Right atrium auricular region (tissue), 2 donors: ENCODE results near the gene GABRG3. TPM values are rescaled to one million over a fixed set of nuclear protein-coding genes. Genes with fewer than 3 reads are reported as not detected.

Experiments
- DNase-seq: peaks from one replicate; pipeline ENCODE4 v3.0.0-alpha.2; 2019; ENCODE audit warnings: low spot score
- H3K27ac ChIP-seq, 2 donors: fragments of 200-600 bp; sonication (generic); 1 replicate in 1 of 2; 2 replicates in 1 of 2; pipeline ENCODE4 v1.5.1; 2016 to 2019
- H3K27me3 ChIP-seq, 2 donors: fragments of 200-600 bp; sonication (generic); one replicate each; pipeline versions ENCODE4 v1.5.1 to v1.6.0; 2017 to 2019
- H3K36me3 ChIP-seq: fragments of 200-600 bp; sonication (generic); one replicate; pipeline ENCODE4 v1.5.1; 2016
- H3K4me1 ChIP-seq, 2 donors: fragments of 200-600 bp; sonication (generic); one replicate each; pipeline versions ENCODE4 v1.5.1 to v1.6.0; 2017 to 2019
- H3K4me3 ChIP-seq, 2 donors: fragments of 200-600 bp; sonication (generic); 1 replicate in 1 of 2; 2 replicates in 1 of 2; pipeline ENCODE4 v1.5.1; 2017 to 2019; ENCODE audit warnings: mild to moderate bottlenecking in 1 of 2, moderate library complexity in 1 of 2
- H3K9me3 ChIP-seq, 2 donors: fragments of 200-600 bp; sonication (generic); one replicate each; pipeline ENCODE4 v1.5.1; 2019
- total RNA-seq, 2 donors: library from RNA; depleted of rRNA; stranded (reverse); fragments of >200 nt; gene quantifications; one replicate each; pipeline ENCODE4 v1.1.0, GENCODE V29; 2016
- TF ChIP-seq, protein P1 (sequence below), 2 donors: fragments of 200-600 bp; sonication (generic); IDR thresholded peaks; one replicate each; pipeline ENCODE4 v1.5.1; 2019; ENCODE audit warnings: antibody characterized with exemption in 2 of 2

GABRG3 gene
- total RNA-seq, 2 donors from 2014 or later, result not detected

DNA sequence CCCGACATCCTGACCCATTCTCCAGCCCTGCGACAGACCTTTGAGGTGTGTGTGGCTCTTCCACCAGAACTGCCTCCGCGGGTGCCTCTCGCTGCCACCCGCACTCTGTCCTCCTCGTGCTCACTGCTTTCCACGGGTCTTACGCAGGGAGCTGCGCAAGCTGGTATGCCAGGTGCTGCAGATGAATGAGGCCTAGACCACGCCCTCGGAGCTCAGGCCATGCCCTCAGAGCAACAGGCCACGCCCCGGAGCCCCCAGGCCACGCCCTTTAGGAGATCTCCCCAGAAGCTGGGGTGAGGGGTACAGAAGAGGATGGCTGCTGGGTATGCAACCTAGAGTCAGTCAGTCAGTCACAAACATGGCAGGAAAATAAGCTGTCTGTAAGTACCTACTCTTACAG lies 300.3 kb downstream of the GABRG3 start:
- Histone ChIP-seq H3K27ac (no peak overlapping the region), H3K4me3 (no peak overlapping the region), H3K9me3 (peaks cover 0 to 14% of the 10 kb centered on the region in 2 donors), H3K27me3 (no peaks in the 10 kb centered on the region), H3K4me1 (no peaks in the 10 kb centered on the region), H3K36me3 (no peaks in the 10 kb centered on the region)
- TF ChIP-seq, protein P1, sequence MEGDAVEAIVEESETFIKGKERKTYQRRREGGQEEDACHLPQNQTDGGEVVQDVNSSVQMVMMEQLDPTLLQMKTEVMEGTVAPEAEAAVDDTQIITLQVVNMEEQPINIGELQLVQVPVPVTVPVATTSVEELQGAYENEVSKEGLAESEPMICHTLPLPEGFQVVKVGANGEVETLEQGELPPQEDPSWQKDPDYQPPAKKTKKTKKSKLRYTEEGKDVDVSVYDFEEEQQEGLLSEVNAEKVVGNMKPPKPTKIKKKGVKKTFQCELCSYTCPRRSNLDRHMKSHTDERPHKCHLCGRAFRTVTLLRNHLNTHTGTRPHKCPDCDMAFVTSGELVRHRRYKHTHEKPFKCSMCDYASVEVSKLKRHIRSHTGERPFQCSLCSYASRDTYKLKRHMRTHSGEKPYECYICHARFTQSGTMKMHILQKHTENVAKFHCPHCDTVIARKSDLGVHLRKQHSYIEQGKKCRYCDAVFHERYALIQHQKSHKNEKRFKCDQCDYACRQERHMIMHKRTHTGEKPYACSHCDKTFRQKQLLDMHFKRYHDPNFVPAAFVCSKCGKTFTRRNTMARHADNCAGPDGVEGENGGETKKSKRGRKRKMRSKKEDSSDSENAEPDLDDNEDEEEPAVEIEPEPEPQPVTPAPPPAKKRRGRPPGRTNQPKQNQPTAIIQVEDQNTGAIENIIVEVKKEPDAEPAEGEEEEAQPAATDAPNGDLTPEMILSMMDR (IDR thresholded peaks at IDR 0.05), result no peak
- no peak for DNase-seq

DNA sequence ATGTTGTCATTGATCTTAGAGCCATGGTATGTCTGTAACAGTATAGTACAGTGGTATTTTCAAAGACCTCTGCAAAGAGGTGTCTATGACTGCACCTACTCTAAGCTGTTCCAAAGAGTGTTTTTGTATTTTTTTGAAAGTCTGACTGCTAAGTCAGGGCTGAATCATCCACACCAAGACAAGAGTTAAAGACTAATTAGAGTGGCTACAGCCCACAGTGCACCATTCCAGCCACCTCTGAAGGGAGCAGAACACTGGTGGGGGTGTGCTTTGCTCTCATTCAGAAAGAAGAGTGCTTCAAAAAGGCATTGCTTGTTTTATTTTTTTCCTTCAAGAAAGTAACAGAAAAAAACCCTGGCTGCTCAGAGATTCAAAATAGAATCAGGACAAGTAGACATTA lies 301.4 kb downstream of the GABRG3 start:
- TF ChIP-seq, protein P1 (IDR thresholded peaks at IDR 0.05), result no peak
- no peak overlapping the region for H3K4me3 ChIP-seq
- H3K27ac ChIP-seq, result no peak overlapping the region
- H3K4me1 ChIP-seq, result no peaks in the 10 kb centered on the region
- H3K9me3 ChIP-seq, result peaks cover 0 to 3% of the 10 kb centered on the region in 2 donors
- DNase-seq, result no peak
- no peaks in the 10 kb centered on the region for H3K27me3 ChIP-seq
- no peaks in the 10 kb centered on the region for H3K36me3 ChIP-seq

- Histone ChIP-seq H3K4me1 (no peaks in the 10 kb centered on the region), H3K36me3 (no peaks in the 10 kb centered on the region), H3K4me3 (no peak overlapping the region), H3K27me3 (no peaks in the 10 kb centered on the region), H3K27ac (no peak overlapping the region), H3K9me3 (no peaks in the 10 kb centered on the region)
- TF ChIP-seq, protein P1 (IDR thresholded peaks at IDR 0.05), result no peak
- no peak for DNase-seq
Observed at GRCh38 chr15:27273506-27273905, 302.5 kb downstream of the GABRG3 start.

- H3K27me3 ChIP-seq, result no peaks in the 10 kb centered on the region
Observed at GRCh38 chr15:27278761-27279160, 307.8 kb downstream of the GABRG3 start.

GRCh38 chr15:27292641-27293040 lies 321.7 kb downstream of the GABRG3 start:
- TF ChIP-seq, protein P1 (IDR thresholded peaks at IDR 0.05), result no peak
- Histone ChIP-seq H3K36me3 (no peaks in the 10 kb centered on the region), H3K4me1 (no peaks in the 10 kb centered on the region), H3K27me3 (no peaks in the 10 kb centered on the region), H3K9me3 (no peaks in the 10 kb centered on the region), H3K27ac (no peak overlapping the region), H3K4me3 (no peak overlapping the region)
- no peak for DNase-seq

More at GRCh38 chr15:27278761-27279160, 307.8 kb downstream of the GABRG3 start:
- Histone ChIP-seq H3K4me1 (no peaks in the 10 kb centered on the region), H3K9me3 (no peaks in the 10 kb centered on the region), H3K4me3 (no peak overlapping the region), H3K36me3 (no peaks in the 10 kb centered on the region), H3K27ac (no peak overlapping the region)
- TF ChIP-seq, protein P1 (IDR thresholded peaks at IDR 0.05), result no peak
- DNase-seq, result no peak

DNA sequence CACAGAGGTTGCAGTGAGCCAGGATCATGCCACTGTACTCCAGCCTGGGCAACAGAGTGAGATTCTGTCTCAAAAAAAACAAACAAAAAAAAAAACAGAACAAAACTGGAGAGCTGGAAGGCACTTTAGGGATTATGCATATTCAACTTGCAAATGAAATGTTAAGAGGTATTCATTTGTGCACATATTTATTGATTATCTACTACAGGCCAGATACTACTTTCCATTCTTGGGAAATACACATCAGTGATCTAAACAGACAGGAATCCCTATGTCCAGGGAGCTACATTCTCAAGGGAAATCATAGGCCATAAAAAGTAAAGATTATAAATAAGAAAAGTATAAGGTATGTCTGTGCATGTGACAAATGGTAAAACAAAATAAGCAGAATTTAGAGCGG lies 322.6 kb downstream of the GABRG3 start:
- no peaks in the 10 kb centered on the region for H3K4me1 ChIP-seq
- H3K27ac ChIP-seq, result no peak overlapping the region
- no peak for DNase-seq
- no peaks in the 10 kb centered on the region for H3K27me3 ChIP-seq
- H3K36me3 ChIP-seq, result no peaks in the 10 kb centered on the region
- TF ChIP-seq, protein P1 (IDR thresholded peaks at IDR 0.05), result no peak
- no peak overlapping the region for H3K4me3 ChIP-seq
- no peaks in the 10 kb centered on the region for H3K9me3 ChIP-seq
